Gastroesophageal sphincter (tissue), 3 donors: ENCODE results near the gene USP32.
"Not testable (repeated sequence)": the region's sequence is repeated elsewhere in the genome, so short reads cannot be mapped to it uniquely, and the experiment has no call there.

Source experiments
- POLR2A ChIP-seq, 2 donors: fragments of 450-650 bp; IDR thresholded peaks; one replicate each; pipeline ENCODE4 v1.6.1; 2017; ENCODE audit warnings: antibody characterized with exemption in 2 of 2, mild to moderate bottlenecking in 2 of 2, moderate library complexity in 1 of 2
- TF ChIP-seq, protein P1 (sequence below), 4 experiments: fragments of 200-600 bp in 2 of 4; fragments of 450-650 bp in 2 of 4; sonication (generic) in 1 of 4; IDR thresholded peaks; one replicate each; pipeline ENCODE4 v1.5.1; 2017 to 2019; ENCODE audit warnings: antibody characterized with exemption in 4 of 4, mild to moderate bottlenecking in 2 of 4, moderate library complexity in 2 of 4

DNA sequence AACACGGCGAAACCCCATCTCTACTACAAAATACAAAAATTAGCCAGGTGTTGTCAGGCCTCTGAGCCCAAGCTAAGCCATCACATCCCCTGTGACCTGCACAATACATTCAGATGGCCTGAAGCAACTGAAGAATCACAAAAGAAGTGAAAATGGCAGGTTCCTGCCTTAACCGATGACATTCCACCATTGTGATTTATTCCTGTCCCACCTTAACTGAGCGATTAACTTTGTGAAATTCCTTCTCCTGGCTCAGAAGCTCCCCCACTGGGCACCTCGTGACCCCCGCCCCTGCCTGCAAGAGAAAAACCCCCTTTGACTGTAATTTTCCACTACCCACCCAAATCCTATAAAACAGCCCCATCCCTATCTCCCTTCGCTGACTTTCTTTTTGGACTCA is 7.0 kb downstream of the USP32 start:
- TF ChIP-seq, protein P1, sequence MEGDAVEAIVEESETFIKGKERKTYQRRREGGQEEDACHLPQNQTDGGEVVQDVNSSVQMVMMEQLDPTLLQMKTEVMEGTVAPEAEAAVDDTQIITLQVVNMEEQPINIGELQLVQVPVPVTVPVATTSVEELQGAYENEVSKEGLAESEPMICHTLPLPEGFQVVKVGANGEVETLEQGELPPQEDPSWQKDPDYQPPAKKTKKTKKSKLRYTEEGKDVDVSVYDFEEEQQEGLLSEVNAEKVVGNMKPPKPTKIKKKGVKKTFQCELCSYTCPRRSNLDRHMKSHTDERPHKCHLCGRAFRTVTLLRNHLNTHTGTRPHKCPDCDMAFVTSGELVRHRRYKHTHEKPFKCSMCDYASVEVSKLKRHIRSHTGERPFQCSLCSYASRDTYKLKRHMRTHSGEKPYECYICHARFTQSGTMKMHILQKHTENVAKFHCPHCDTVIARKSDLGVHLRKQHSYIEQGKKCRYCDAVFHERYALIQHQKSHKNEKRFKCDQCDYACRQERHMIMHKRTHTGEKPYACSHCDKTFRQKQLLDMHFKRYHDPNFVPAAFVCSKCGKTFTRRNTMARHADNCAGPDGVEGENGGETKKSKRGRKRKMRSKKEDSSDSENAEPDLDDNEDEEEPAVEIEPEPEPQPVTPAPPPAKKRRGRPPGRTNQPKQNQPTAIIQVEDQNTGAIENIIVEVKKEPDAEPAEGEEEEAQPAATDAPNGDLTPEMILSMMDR (IDR thresholded peaks at IDR 0.05), result not testable (repeated sequence)
- TF ChIP-seq POLR2A (IDR thresholded peaks at IDR 0.05), result not testable (repeated sequence)
